ENCODE data around the gene HOTAIR.

The HOTAIR gene

GRCh38 chr12:53998110-53998899 is 23.6 kb upstream of the HOTAIR start:
- DNase-seq, result no peak

GRCh38 chr12:53997204-53998109 is 22.7 kb upstream of the HOTAIR start:
- DNase-seq, result no peak

GRCh38 chr12:53996240-53997203 is 21.8 kb upstream of the HOTAIR start:
- no peak for DNase-seq

- DNase-seq, result no peak
Measured at GRCh38 chr12:53995378-53996239, 20.9 kb upstream of the HOTAIR start.

GRCh38 chr12:53995002-53995377 is 20.2 kb upstream of the HOTAIR start:
- DNase-seq, result no peak

- no peak for DNase-seq
Measured at GRCh38 chr12:53994264-53995001, 19.7 kb upstream of the HOTAIR start.

- no peak for DNase-seq
Measured at GRCh38 chr12:53994009-53994263, 19.2 kb upstream of the HOTAIR start.

GRCh38 chr12:53993162-53994008 is 18.6 kb upstream of the HOTAIR start:
- no peak for DNase-seq

- DNase-seq, result no peak
Measured at GRCh38 chr12:53992377-53992889, 17.7 kb upstream of the HOTAIR start.

- no peak for DNase-seq
Measured at GRCh38 chr12:53991077-53991460, 16.3 kb upstream of the HOTAIR start.

- no peak for DNase-seq
Measured at GRCh38 chr12:53990311-53991076, 15.7 kb upstream of the HOTAIR start.

GRCh38 chr12:53989227-53990113 is 14.7 kb upstream of the HOTAIR start:
- peak; percentile 17 for DNase-seq

GRCh38 chr12:53988541-53989226 is 13.9 kb upstream of the HOTAIR start:
- no peak for DNase-seq

GRCh38 chr12:53987787-53988230 is 13.1 kb upstream of the HOTAIR start:
- DNase-seq, result no peak

- DNase-seq, result no peak
Measured at GRCh38 chr12:53986686-53987483, 12.1 kb upstream of the HOTAIR start.

GRCh38 chr12:53985994-53986685 is 11.4 kb upstream of the HOTAIR start:
- no peak for DNase-seq
